Suprapubic skin (tissue), 4 donors: ENCODE data around the gene SERPINB11.

Source experiments
- EP300 ChIP-seq: sonication (generic); formaldehyde crosslinking; IDR thresholded peaks from one replicate; pipeline ENCODE4 v1.6.1; 2017; ENCODE audit warnings: antibody characterized with exemption
- POLR2A ChIP-seq, 2 donors: fragments of 450-650 bp; IDR thresholded peaks; one replicate each; pipeline ENCODE4 v1.6.1; 2017; ENCODE audit warnings: antibody characterized with exemption in 2 of 2, mild to moderate bottlenecking in 2 of 2, moderate library complexity in 2 of 2
- POLR2AphosphoS5 ChIP-seq, 3 donors: sonication (generic); formaldehyde crosslinking; IDR thresholded peaks; one replicate each; pipeline ENCODE4 v1.6.1; 2017; ENCODE audit warnings: antibody characterized with exemption in 3 of 3
- TF ChIP-seq, protein P1 (sequence below), 2 donors: fragments of 200-600 bp in 1 of 2; fragments of 450-650 bp in 1 of 2; sonication (generic) in 1 of 2; IDR thresholded peaks; one replicate each; pipeline ENCODE4 v1.5.1; 2016 to 2019; ENCODE audit warnings: antibody characterized with exemption in 2 of 2, mild to moderate bottlenecking in 1 of 2, moderate library complexity in 1 of 2

DNA sequence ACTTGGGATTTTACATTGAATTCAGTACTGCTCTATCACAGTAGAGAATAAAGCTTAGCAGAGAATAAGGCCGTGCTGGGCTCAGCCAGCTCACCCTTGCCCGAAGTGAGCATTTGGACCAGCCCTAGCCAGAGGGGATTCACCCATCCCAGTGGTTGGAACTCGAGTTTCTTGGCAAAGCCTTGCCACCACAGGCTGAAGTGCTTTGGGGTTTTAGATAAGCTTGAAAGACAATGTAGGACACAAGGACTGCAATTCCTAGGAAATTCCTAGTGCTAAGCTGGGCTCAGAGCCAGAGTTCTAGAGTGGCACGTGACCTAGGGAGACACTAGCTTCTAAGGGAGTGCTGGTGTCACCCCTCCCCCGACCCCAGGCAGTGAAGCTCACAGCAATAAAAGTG lies 28.0 kb downstream of the SERPINB11 start:
- TF ChIP-seq EP300 (no peak), POLR2A (IDR thresholded peaks at IDR 0.05) (no peak), POLR2AphosphoS5 (IDR thresholded peaks at IDR 0.05) (no peak)
- TF ChIP-seq, protein P1, sequence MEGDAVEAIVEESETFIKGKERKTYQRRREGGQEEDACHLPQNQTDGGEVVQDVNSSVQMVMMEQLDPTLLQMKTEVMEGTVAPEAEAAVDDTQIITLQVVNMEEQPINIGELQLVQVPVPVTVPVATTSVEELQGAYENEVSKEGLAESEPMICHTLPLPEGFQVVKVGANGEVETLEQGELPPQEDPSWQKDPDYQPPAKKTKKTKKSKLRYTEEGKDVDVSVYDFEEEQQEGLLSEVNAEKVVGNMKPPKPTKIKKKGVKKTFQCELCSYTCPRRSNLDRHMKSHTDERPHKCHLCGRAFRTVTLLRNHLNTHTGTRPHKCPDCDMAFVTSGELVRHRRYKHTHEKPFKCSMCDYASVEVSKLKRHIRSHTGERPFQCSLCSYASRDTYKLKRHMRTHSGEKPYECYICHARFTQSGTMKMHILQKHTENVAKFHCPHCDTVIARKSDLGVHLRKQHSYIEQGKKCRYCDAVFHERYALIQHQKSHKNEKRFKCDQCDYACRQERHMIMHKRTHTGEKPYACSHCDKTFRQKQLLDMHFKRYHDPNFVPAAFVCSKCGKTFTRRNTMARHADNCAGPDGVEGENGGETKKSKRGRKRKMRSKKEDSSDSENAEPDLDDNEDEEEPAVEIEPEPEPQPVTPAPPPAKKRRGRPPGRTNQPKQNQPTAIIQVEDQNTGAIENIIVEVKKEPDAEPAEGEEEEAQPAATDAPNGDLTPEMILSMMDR (IDR thresholded peaks at IDR 0.05): no peak
